Measurements from ENCODE around the gene MAPK8IP3.

MAPK8IP3 gene

DNA sequence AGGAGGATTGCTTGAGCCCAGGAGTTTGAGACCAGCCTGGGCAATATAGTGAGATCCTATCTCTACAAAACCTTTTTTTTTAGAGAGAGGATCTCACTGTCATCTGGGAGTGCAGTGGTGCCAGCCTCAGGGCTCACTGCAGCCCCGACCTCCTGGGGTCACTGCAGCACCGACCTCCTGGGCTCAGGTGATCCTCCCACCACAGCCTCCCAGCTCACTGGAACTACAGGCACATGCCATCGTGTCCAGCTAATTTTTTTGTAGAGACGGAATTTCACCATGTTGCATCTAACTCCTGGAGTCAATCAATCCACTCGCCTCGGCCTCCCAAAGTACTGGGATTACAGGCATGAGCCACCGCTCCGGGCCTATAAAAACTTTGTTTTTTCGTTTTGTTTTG lies 15.4 kb downstream of the MAPK8IP3 start:
- Histone ChIP-seq H3K36me3 (replicated peaks; ENCODE audit: insufficient read depth, low read length) (no peaks in the 10 kb centered on the region), H3F3A (ENCODE audit: insufficient read depth, low read length) (peaks cover 3% of the 10 kb centered on the region; the same call in 1 of the 2 replicates), H3K27me3 (replicated peaks; ENCODE audit: insufficient read depth, low read length) (no peaks in the 10 kb centered on the region), H3K79me2 (ENCODE audit: low read length) (peaks cover 40% of the 10 kb centered on the region), H3K4me1 (ENCODE audit: low read length) (peaks cover 6% of the 10 kb centered on the region; the same call in 1 of the 2 replicates), H3K9me2 (replicated peaks; ENCODE audit: insufficient read depth, low read length) (no peaks in the 10 kb centered on the region), H3K9me3 (replicated peaks; ENCODE audit: insufficient read depth, low read length) (no peaks in the 10 kb centered on the region), H3K27ac (ENCODE audit: low read length) (no peak overlapping the region), H4K20me1 (ENCODE audit: insufficient read depth, low read length) (no peaks in the 10 kb centered on the region), H3K9ac (ENCODE audit: low read length) (no peak overlapping the region), H3K4me3 (ENCODE audit: low read length) (no peak overlapping the region), H2AFZ (ENCODE audit: low read length) (no peak overlapping the region), H3K4me2 (ENCODE audit: low read depth, low read length) (no peak overlapping the region)
- TF ChIP-seq EZH2 (optimal IDR thresholded peaks at IDR 0.05; ENCODE audit: low read depth, low read length) (no peak), EZH2phosphoT487 (IDR thresholded peaks at IDR 0.05; ENCODE audit: low read length) (no peak)
- TF ChIP-seq, protein P1, sequence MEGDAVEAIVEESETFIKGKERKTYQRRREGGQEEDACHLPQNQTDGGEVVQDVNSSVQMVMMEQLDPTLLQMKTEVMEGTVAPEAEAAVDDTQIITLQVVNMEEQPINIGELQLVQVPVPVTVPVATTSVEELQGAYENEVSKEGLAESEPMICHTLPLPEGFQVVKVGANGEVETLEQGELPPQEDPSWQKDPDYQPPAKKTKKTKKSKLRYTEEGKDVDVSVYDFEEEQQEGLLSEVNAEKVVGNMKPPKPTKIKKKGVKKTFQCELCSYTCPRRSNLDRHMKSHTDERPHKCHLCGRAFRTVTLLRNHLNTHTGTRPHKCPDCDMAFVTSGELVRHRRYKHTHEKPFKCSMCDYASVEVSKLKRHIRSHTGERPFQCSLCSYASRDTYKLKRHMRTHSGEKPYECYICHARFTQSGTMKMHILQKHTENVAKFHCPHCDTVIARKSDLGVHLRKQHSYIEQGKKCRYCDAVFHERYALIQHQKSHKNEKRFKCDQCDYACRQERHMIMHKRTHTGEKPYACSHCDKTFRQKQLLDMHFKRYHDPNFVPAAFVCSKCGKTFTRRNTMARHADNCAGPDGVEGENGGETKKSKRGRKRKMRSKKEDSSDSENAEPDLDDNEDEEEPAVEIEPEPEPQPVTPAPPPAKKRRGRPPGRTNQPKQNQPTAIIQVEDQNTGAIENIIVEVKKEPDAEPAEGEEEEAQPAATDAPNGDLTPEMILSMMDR (IDR thresholded peaks at IDR 0.05; ENCODE audit: low read length): no peak
- no peak for DNase-seq

DNA sequence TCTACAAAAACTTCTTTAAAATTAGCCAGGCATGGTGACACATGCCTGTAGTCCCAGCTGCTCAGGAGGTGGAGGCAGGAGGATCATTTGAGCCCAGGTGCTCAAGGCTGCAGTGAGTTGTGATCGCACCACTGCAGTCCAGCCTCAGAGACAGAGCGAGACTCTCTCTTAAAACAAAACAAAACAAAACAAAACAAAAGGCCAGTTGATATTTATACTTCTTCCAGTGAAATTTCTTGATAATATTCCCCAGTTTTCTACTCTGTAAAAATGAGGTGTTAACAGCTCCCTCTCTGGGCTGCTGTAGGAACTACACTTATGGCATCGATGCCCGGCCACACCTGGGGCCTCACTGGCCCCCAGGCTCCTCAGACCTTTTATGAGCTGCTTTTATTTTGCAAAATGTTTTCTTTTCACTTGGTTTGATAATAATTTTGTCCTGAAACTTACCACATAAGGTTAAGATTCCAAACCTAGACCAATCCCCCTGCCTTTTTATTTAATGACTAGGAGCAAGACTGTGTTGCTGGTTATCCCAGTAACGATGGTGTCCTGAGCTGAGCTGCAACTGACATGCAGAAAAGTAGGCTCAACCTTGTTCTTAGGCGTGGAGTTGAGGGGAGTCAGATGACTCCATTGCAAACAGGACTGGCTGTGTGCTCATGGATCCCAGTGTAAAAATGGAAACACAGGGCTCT lies 17.6 kb downstream of the MAPK8IP3 start:
- Histone ChIP-seq H3K27me3 (replicated peaks; ENCODE audit: insufficient read depth, low read length) (no peaks in the 10 kb centered on the region), H3K9ac (ENCODE audit: low read length) (no peak overlapping the region), H4K20me1 (ENCODE audit: insufficient read depth, low read length) (no peaks in the 10 kb centered on the region), H3K36me3 (replicated peaks; ENCODE audit: insufficient read depth, low read length) (no peaks in the 10 kb centered on the region), H3K27ac (ENCODE audit: low read length) (no peak overlapping the region), H3K9me3 (replicated peaks; ENCODE audit: insufficient read depth, low read length) (no peaks in the 10 kb centered on the region), H3K79me2 (ENCODE audit: low read length) (peaks cover 41% of the 10 kb centered on the region), H3K4me1 (ENCODE audit: low read length) (peaks cover 6% of the 10 kb centered on the region; the same call in 1 of the 2 replicates), H3K4me3 (ENCODE audit: low read length) (no peak overlapping the region), H3F3A (ENCODE audit: insufficient read depth, low read length) (peaks cover 3% of the 10 kb centered on the region; the same call in 1 of the 2 replicates), H3K9me2 (replicated peaks; ENCODE audit: insufficient read depth, low read length) (no peaks in the 10 kb centered on the region), H2AFZ (ENCODE audit: low read length) (no peak overlapping the region), H3K4me2 (ENCODE audit: low read depth, low read length) (no peak overlapping the region)
- peak; percentile 27 for DNase-seq
- TF ChIP-seq, protein P1 (IDR thresholded peaks at IDR 0.05; ENCODE audit: low read length): peak; percentile 74
- TF ChIP-seq EZH2 (optimal IDR thresholded peaks at IDR 0.05; ENCODE audit: low read depth, low read length): no peak
- TF ChIP-seq EZH2phosphoT487 (IDR thresholded peaks at IDR 0.05; ENCODE audit: low read length): no peak

DNA sequence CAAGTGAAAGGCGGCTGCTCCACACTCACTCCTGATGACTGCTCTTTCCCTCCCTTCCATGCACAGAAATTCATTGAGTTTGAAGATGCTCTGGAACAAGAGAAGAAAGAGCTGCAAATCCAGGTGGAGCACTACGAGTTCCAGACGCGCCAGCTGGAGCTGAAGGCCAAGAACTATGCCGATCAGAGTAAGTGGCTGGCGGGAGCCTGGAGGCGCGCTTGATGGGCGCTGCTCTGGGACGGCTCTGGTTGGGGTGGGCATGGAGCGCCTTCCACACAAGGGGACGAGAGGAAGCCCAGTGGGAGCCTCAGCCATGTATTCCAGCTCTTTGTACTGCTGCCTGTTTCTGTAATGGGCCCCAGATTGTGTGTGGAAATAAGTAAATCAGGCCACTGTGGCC lies 18.5 kb downstream of the MAPK8IP3 start:
- Histone ChIP-seq H3K27me3 (replicated peaks; ENCODE audit: insufficient read depth, low read length) (no peaks in the 10 kb centered on the region), H3K4me3 (ENCODE audit: low read length) (no peak overlapping the region), H3K27ac (ENCODE audit: low read length) (no peak overlapping the region), H2AFZ (ENCODE audit: low read length) (no peak overlapping the region), H3K4me2 (ENCODE audit: low read depth, low read length) (no peak overlapping the region), H3K4me1 (ENCODE audit: low read length) (peaks cover 6% of the 10 kb centered on the region; the same call in 1 of the 2 replicates), H3K79me2 (ENCODE audit: low read length) (peaks cover 34% of the 10 kb centered on the region), H3F3A (ENCODE audit: insufficient read depth, low read length) (peaks cover 3% of the 10 kb centered on the region; the same call in 1 of the 2 replicates), H4K20me1 (ENCODE audit: insufficient read depth, low read length) (no peaks in the 10 kb centered on the region), H3K9ac (ENCODE audit: low read length) (no peak overlapping the region), H3K36me3 (replicated peaks; ENCODE audit: insufficient read depth, low read length) (no peaks in the 10 kb centered on the region), H3K9me3 (replicated peaks; ENCODE audit: insufficient read depth, low read length) (no peaks in the 10 kb centered on the region), H3K9me2 (replicated peaks; ENCODE audit: insufficient read depth, low read length) (no peaks in the 10 kb centered on the region)
- DNase-seq: no peak
- TF ChIP-seq EZH2phosphoT487 (IDR thresholded peaks at IDR 0.05; ENCODE audit: low read length) (no peak), EZH2 (optimal IDR thresholded peaks at IDR 0.05; ENCODE audit: low read depth, low read length) (no peak)
- TF ChIP-seq, protein P1 (IDR thresholded peaks at IDR 0.05; ENCODE audit: low read length): no peak
